Astrocyte of the hippocampus (primary cell): ENCODE results near the gene TALDO1.

Experiments
- DNase-seq: peaks from one replicate; pipeline ENCODE4 v3.0.0; 2011; ENCODE audit warnings: low read depth, low spot score

Gene TALDO1

DNA sequence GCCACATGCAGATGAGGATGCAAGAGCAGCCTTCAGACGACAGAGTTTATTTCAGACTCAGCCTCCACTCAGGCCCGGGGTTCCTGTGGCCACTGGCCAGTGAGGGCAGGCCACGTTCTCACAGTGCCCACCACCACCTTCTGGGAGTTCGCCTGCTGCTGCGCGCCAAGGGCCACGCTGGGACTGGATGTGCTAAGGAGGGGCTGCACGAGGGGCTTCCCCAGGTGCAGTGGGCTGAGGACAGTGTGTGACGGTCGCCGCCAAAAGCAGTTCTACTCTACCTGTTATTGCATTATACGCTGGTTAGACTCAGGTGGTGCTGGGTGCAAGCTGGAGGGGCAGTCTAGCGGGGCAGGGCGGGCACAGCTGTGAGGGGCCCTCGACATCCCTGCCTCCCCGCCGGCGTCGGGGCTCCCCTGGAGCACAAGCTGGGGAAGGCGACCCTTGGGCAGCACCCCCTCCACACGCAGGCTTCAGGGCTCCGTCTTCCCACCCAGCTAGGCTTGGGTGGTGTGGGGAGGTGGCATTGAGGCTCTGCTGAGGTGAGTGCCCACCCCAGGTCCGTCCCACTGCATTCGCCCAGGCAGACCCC is 39.9 kb downstream of the TALDO1 start:
- no peak for DNase-seq

- no peak for DNase-seq
Observed at GRCh38 chr11:788009-788640, 40.9 kb downstream of the TALDO1 start.

GRCh38 chr11:788953-789940 is 42.0 kb downstream of the TALDO1 start:
- DNase-seq = no peak

DNA sequence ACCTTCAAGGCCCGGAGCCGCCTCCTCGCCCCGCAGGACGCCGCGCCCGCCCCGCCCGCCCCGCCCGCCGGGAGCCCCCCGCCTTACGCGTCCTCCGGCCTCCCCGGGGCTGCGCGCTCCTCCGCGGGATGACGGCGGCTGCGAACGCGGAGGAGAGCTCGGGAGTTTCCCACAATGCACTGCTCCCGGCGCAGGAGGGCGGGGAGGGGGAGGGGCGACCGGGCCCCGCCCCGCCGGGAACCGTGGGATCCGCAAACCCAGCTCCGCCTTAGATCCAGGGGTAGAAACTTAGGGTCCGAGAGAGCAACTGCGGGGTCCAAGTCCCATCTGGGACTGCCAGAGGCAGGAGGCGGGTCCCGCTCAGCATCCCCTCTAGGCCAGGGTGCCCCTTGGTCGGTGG is 42.7 kb downstream of the TALDO1 start, which contains the start of gene CEND1:
Gene CEND1, minus strand, starts transcription at position 148 of the 400 bp plus-strand sequence. CDS start 1,514 bp downstream, outside the sequence.
- peak; percentile 85 for DNase-seq

GRCh38 chr11:790721-791564 is 43.7 kb downstream of the TALDO1 start:
- DNase-seq = peak; percentile 38

GRCh38 chr11:791658-792534 is 44.6 kb downstream of the TALDO1 start:
- DNase-seq = no peak

GRCh38 chr11:792535-792821 is 45.2 kb downstream of the TALDO1 start:
- DNase-seq = no peak

GRCh38 chr11:792873-793272 is 45.6 kb downstream of the TALDO1 start:
- no peak for DNase-seq

DNA sequence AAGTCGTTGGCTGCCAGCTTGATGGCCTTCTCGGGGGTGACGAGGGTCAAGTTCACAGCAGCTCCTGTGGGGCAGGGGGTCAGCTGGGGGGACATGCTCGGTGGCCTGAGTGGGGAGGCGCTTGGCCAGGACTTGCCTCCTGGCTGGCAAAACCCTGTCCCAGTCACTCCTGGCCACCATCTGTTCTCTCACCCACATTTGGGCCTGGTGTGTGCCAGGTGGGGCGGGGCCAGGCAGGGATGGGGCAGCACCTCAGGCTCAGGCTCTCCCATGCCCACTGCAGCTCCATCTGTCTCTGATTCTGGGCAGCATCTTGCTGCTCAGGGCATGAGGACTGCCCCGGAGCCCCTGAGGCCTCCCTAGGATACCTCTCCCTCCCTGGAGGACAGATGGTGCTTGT is 46.3 kb downstream of the TALDO1 start:
- no peak for DNase-seq

DNA sequence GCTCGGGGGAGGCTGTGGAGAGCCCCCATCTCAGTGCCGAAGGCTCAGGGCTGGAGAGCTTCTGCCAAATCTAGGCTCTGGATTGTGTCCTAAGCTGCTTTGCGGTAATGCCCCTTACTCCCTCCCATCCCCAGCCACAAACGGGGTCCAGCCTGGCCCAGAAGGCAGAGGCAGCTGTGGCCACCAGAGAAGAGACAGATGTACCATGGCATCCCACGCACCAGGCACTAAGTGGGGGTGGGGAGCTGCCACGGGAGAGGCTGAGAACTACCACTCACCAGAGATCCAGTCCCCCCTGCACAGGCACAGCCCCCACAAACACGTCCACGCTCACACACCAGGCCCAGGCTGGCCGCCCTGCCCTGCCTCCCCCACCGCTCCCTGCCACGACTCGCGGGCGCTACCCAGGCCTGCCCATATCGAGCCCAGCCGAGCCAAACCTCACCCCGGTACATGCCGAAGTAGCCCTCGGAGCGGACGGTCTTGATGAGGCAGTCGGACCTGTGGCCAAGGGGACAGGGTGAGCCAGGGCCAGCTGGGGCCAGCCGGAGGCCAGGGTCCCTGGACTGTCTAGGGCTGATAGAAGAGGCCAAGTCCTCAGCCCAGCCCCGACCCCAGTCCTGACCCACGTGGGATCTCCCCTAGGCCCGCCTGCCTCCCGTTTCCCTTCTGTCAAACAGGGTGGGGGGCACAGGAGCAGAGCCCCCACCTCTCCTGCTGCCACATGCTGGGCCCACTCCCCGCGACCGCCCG is 46.9 kb downstream of the TALDO1 start:
- no peak for DNase-seq

DNA sequence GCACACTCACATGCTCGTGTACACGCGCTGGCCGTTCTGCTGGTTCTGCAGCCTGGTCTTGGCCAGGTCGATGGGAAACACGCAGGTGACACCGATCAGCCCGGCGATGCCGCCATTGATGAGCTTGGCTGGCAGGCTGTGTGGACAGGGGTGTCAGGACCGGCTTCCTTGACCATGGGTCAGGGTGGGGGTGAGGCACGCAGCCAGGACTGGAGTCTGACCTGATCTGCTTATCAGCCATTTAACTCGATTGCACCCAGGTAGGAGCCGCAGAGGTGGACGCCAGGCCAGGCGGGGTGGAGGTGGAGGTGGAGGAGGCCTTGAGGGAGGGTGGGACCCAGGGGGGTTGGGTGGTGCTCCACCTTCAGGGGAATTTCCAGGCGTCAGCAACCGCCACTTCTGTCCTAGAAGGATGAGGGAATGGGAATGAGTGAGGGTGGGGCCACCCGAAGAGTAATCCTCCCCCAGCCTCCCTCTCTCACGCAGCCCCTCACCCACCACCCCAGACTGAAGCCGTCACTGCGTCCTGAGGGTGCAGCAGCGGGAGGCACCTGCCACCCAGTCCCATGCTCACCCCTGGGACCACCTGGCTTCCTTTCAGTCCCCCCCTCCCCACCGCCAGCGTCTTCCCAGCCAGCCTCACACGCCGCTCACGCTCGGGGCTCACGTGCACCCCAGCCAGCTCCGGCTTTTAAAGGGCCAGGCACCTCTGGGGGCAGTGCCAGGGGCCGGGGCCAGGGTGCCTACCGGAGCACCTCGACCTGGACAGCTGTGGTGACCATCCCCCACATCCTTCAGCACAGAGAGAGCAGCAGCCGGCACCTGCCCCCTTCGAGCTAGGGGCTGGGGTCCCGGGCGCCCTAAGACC is 47.7 kb downstream of the TALDO1 start:
- DNase-seq = no peak

DNA sequence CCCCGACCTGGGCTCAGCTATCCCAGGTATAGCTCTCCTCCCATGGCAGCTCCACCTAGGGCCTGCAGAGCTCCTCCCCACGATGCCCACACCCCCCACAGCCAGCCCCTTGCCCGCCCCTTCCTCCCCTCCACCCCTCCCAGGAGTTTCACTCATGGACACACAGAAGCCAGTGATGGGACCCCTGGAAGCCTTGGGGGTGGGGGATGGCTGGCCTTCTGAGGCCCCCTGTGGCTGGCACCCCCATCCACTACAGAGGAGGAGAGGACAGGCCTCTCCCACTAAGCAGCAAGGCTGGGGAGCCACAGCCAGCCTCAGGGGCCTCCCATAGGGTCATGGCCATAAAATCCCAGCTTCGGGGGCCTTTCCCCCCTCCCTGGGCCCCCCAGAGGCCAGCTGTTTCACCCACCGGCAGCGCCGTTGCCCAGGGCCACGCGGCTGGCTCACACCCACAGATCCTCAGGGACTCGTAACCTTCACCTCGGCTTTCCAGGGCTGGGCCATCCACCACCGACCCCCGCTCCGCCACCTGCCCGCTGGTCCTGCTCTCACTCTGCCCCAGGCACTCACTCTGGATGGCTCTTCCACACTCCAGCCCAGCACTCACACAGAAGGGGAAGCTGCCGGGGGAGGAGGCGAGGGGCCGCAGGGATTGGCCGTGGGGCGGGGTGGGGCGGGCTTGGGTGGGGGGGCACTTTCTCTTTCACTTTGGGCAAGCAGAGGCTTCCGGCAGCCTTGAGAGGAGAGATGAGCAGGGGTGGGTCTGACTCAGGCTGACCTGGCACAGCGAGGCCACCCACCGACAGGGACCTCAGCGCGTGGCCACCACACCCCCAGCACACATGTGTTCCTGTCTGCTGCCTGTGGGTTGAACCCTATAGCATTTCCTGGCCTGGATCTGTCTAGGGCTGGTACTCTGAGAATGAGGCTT is 48.6 kb downstream of the TALDO1 start:
- DNase-seq = peak; percentile 85

DNA sequence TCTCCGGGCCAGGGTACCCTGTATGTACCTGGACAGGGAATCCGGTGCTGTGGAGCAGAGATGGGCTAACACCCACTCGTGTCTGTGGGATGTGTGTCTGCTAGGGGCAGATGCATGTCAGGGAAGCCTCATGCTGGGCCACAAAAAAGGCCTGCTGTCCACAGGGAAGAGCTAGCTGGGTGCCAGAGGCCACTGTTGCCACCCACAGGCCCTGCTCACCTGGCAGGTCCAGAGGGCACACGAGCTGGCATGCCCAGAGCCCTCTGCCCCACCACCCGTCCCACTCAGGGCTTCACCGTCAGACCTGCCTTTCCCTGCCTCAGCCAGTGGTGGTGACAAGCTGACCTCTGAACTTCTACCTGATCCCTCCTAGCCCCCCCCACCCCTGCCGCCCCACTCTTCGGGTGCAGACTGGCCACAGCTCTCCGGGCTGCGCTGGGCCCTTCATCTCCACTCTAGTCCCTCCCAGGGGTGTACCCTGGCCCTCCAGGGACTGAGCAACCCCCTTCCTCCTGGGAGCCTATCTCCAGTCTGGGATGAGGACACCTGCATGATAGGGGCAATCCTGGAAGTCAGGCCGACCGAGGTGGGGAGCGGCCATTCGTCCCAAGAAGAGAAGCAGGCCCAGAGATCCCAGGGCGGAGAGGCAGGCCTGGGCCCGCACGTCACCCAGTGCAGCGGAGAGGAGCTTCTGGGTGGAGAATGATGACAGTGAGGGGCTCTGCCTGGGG is 49.5 kb downstream of the TALDO1 start:
- no peak for DNase-seq

- peak; percentile 86 for DNase-seq
Observed at GRCh38 chr11:797296-798092, 50.2 kb downstream of the TALDO1 start.

- DNase-seq = peak; percentile 95
Observed at GRCh38 chr11:798093-798713, 50.9 kb downstream of the TALDO1 start, which contains the start of gene SLC25A22. TSS of gene SLC25A22 (minus strand) at chr11:798281. CDS start at chr11:795006, 3,275 bp downstream.
